Measurements from ENCODE around the gene TMEM53.

DNA sequence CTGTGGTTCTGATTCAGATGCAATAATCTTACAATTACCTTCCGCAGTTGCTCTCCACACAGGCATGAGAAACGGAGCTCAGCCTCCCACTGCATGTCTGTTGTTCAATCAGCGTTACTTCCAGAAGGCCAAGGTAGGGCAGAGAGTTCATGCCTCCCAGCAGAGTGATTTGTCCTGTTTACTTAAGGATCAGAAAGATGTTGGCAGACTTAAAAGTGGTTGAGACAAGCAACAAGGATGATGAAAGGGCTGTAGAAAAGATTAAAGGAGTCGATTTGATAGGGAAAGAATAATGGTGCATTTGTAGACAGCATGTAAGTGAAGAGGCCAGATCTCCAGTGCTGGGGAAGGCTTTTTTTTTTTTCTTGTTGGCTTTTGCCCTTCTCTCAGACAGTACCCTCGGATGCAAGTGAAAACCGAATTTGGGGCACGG is 26.9 kb upstream of the TMEM53 start:
- TF ChIP-seq POLR2A (IDR thresholded peaks at IDR 0.05) = no peak
- TF ChIP-seq, protein P1, sequence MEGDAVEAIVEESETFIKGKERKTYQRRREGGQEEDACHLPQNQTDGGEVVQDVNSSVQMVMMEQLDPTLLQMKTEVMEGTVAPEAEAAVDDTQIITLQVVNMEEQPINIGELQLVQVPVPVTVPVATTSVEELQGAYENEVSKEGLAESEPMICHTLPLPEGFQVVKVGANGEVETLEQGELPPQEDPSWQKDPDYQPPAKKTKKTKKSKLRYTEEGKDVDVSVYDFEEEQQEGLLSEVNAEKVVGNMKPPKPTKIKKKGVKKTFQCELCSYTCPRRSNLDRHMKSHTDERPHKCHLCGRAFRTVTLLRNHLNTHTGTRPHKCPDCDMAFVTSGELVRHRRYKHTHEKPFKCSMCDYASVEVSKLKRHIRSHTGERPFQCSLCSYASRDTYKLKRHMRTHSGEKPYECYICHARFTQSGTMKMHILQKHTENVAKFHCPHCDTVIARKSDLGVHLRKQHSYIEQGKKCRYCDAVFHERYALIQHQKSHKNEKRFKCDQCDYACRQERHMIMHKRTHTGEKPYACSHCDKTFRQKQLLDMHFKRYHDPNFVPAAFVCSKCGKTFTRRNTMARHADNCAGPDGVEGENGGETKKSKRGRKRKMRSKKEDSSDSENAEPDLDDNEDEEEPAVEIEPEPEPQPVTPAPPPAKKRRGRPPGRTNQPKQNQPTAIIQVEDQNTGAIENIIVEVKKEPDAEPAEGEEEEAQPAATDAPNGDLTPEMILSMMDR (IDR thresholded peaks at IDR 0.05) = no peak
- TF ChIP-seq POLR2AphosphoS5 (IDR thresholded peaks at IDR 0.05) = no peak

Measured in breast epithelium (tissue), 3 donors.